IMR-90 (cell line): ENCODE measurements around the gene FLT3LG. TPM values are rescaled to one million over a fixed set of nuclear protein-coding genes. Genes with fewer than 3 reads are reported as not detected.

Experiments
- CEBPB ChIP-seq: IDR thresholded peaks from 2 replicates; pipeline ENCODE4 v1.6.1; 2012; ENCODE audit warnings: low read depth, low read length, improper control_type of control experiment
- FOS ChIP-seq: fragments of 150-350 bp; IDR thresholded peaks from 2 replicates; pipeline ENCODE4 v1.6.1; 2016; ENCODE audit warnings: low read depth, low read length
- NFE2L2 ChIP-seq: fragments of 150-350 bp; IDR thresholded peaks from 2 replicates; pipeline ENCODE4 v1.6.1; 2016; ENCODE audit warnings: low read depth, mild to moderate bottlenecking, low read length
- RCOR1 ChIP-seq: IDR thresholded peaks from 2 replicates; pipeline ENCODE4 v1.6.1; 2012; ENCODE audit warnings: mild to moderate bottlenecking, low read length, improper control_type of control experiment; ENCODE audit not compliant: insufficient replicate concordance
- USF2 ChIP-seq: fragments of 150-350 bp; IDR thresholded peaks from 2 replicates; pipeline ENCODE4 v1.6.1; 2017; ENCODE audit warnings: mild to moderate bottlenecking, antibody characterized with exemption, low read length, low read depth
- polyA plus RNA-seq, 3 experiments: library from polyadenylated mRNA; depleted of rRNA; stranded (reverse); fragments of >200 nt; gene quantifications; 2 replicates each; pipeline ENCODE4 v1.2.3, GENCODE V29; 2012; ENCODE audit warnings: low replicate concordance in 1 of 3
- total RNA-seq: library from RNA; depleted of rRNA; stranded (reverse); fragments of >200 nt; gene quantifications from 2 replicates; pipeline ENCODE4 v1.2.3, GENCODE V29; 2012

Gene FLT3LG
- total and polyA plus RNA-seq, 2 of the 4 experiments (the other 2 are of a cell fraction), result 0.90 to 8.3 TPM

- TF ChIP-seq USF2, result no peak
- no peak for TF ChIP-seq CEBPB
- no peak for TF ChIP-seq NFE2L2
- no peak for TF ChIP-seq RCOR1
- TF ChIP-seq FOS, result no peak
Measured at GRCh38 chr19:49450405-49450804, 23.6 kb upstream of the FLT3LG start (continued).
